IMR-90 (cell line): ENCODE results near the gene CNIH1. TPM values are rescaled to one million over a fixed set of nuclear protein-coding genes. Genes with fewer than 3 reads are reported as not detected.

Experiments used
- ATAC-seq: fragments of 200-7000 bp; cut with Tn5 transposase; 2 replicates; pipeline ENCODE4 v1.9.1; 2020; ENCODE audit warnings: low read depth, mild to moderate bottlenecking, moderate library complexity
- BruUV-seq: library from RNA; stranded (reverse); fragments of 400-500 nt; replicated peaks from 2 replicates; lab custom pipeline; 2021; lab: Mats Ljungman, UMichigan
- CTCF ChIA-PET: fragments of 300-600 bp; formaldehyde crosslinking; extraction: SDS; loops from one replicate; lab custom pipeline; 2021; ENCODE audit warnings: antibody characterized with exemption; lab: Yijun Ruan, JAX
- POLR2A ChIA-PET: fragments of 300-600 bp; sonication (Branson Sonifier 250); formaldehyde crosslinking; loops from one replicate; lab custom pipeline; 2022; ENCODE audit warnings: antibody characterized with exemption; ENCODE audit not compliant: unreplicated experiment; lab: Charles Lee
- DNase-seq: peaks from one replicate; pipeline ENCODE4 v3.0.0; 2013
- H2AFZ ChIP-seq: replicated peaks from 2 replicates; pipeline ENCODE3; 2013; ENCODE audit warnings: low read length, mild to moderate bottlenecking; ENCODE audit not compliant: poor library complexity
- H2AK5ac ChIP-seq: 2 replicates; pipeline ENCODE4 v1.6.1; 2013; ENCODE audit warnings: low read depth, low read length, inconsistent platforms
- H2AK9ac ChIP-seq: replicated peaks from 2 replicates; pipeline ENCODE3; 2013; ENCODE audit warnings: mild to moderate bottlenecking, low read depth, low read length, moderate library complexity; ENCODE audit not compliant: poor library complexity
- H2BK120ac ChIP-seq: 2 replicates; pipeline ENCODE4 v1.6.1; 2013; ENCODE audit warnings: low read depth, low read length, inconsistent platforms
- H2BK15ac ChIP-seq: 3 replicates; pipeline ENCODE4 v1.6.1; 2013; ENCODE audit warnings: low read depth, low read length, inconsistent platforms
- H2BK20ac ChIP-seq: 2 replicates; pipeline ENCODE4 v1.6.1; 2013; ENCODE audit warnings: low read depth, mild to moderate bottlenecking, inconsistent platforms, low read length, moderate library complexity
- H2BK5ac ChIP-seq: 2 replicates; pipeline ENCODE4 v1.6.1; 2013; ENCODE audit warnings: mild to moderate bottlenecking, low read depth, low read length, inconsistent platforms; ENCODE audit not compliant: poor library complexity, severe bottlenecking
- H3K14ac ChIP-seq: replicated peaks from 2 replicates; pipeline ENCODE4 v1.6.1; 2013; ENCODE audit warnings: low read depth, low read length, inconsistent platforms
- H3K18ac ChIP-seq: 2 replicates; pipeline ENCODE4 v1.6.1; 2013; ENCODE audit warnings: low read depth, low read length, control low read depth
- H3K23ac ChIP-seq: 2 replicates; pipeline ENCODE4 v1.6.1; 2013; ENCODE audit warnings: low read depth, low read length, inconsistent platforms
- H3K27ac ChIP-seq: 2 replicates; pipeline ENCODE4 v1.5.1; 2013; ENCODE audit warnings: mild to moderate bottlenecking, control low read depth, low read length; ENCODE audit not compliant: insufficient read depth
- H3K27me3 ChIP-seq: 2 replicates; pipeline ENCODE4 v1.6.1; 2013; ENCODE audit warnings: low read length; ENCODE audit not compliant: control insufficient read depth, insufficient read depth
- H3K36me3 ChIP-seq: 2 replicates; pipeline ENCODE4 v1.6.1; 2013; ENCODE audit warnings: low read length, mixed read lengths; ENCODE audit not compliant: control insufficient read depth, insufficient read depth
- H3K4ac ChIP-seq: 2 replicates; pipeline ENCODE4 v1.6.1; 2013; ENCODE audit warnings: low read depth, low read length, inconsistent platforms
- H3K4me1 ChIP-seq: 2 replicates; pipeline ENCODE4 v1.6.1; 2013; ENCODE audit warnings: low read length, mixed read lengths; ENCODE audit not compliant: control insufficient read depth, insufficient read depth
- H3K4me2 ChIP-seq: 2 replicates; pipeline ENCODE4 v1.6.1; 2013; ENCODE audit warnings: low read depth, mild to moderate bottlenecking, control low read depth, low read length, moderate library complexity
- H3K4me3 ChIP-seq: 2 replicates; pipeline ENCODE4 v1.5.1; 2013; ENCODE audit warnings: low read depth, mild to moderate bottlenecking, control low read depth, low read length, moderate library complexity; ENCODE audit not compliant: insufficient read depth
- H3K56ac ChIP-seq: 2 replicates; pipeline ENCODE4 v1.6.1; 2013; ENCODE audit warnings: low read length, inconsistent platforms; ENCODE audit not compliant: insufficient read depth; ENCODE audit errors: extremely low read depth
- H3K79me1 ChIP-seq, 2 experiments: 2 replicates each; pipeline ENCODE4 v1.6.1; 2013; ENCODE audit warnings: low read length in 2 of 2, inconsistent platforms in 1 of 2, low read depth in 1 of 2
- H3K9ac ChIP-seq: 2 replicates; pipeline ENCODE4 v1.6.1; 2013; ENCODE audit warnings: low read depth, low read length, control low read depth
- H3K9me1 ChIP-seq: 2 replicates; pipeline ENCODE4 v1.6.1; 2013; ENCODE audit warnings: low read length, inconsistent platforms; ENCODE audit not compliant: insufficient read depth
- H3K9me3 ChIP-seq: 2 replicates; pipeline ENCODE4 v1.6.1; 2013; ENCODE audit warnings: low read length; ENCODE audit not compliant: control insufficient read depth, insufficient read depth
- H4K20me1 ChIP-seq: 2 replicates; pipeline ENCODE4 v1.6.1; 2013; ENCODE audit warnings: low read length, inconsistent platforms; ENCODE audit not compliant: insufficient read depth
- H4K5ac ChIP-seq: 2 replicates; pipeline ENCODE4 v1.6.1; 2013; ENCODE audit warnings: mild to moderate bottlenecking, low read depth, low read length, control low read depth
- H4K8ac ChIP-seq, 2 experiments: 2 replicates each; pipeline ENCODE4 v1.6.1; 2013; ENCODE audit warnings: low read depth in 2 of 2, low read length in 2 of 2, control low read depth in 1 of 2, inconsistent platforms in 1 of 2
- H4K91ac ChIP-seq: 2 replicates; pipeline ENCODE4 v1.6.1; 2013; ENCODE audit warnings: low read depth, low read length, inconsistent platforms; ENCODE audit not compliant: insufficient read depth
- CEBPB ChIP-seq: IDR thresholded peaks from 2 replicates; pipeline ENCODE4 v1.6.1; 2012; ENCODE audit warnings: low read depth, low read length, improper control_type of control experiment
- MXI1 ChIP-seq: IDR thresholded peaks from 2 replicates; pipeline ENCODE4 v1.6.1; 2012; ENCODE audit warnings: low read depth, mild to moderate bottlenecking, low read length, moderate library complexity, borderline replicate concordance
- POLR2A ChIP-seq: IDR thresholded peaks from 2 replicates; pipeline ENCODE4 v1.6.1; 2012; ENCODE audit warnings: mild to moderate bottlenecking, low read depth, low read length
- RAD21 ChIP-seq: IDR thresholded peaks from 2 replicates; pipeline ENCODE4 v1.6.1; 2012; ENCODE audit warnings: low read length, improper control_type of control experiment
- SMC3 ChIP-seq: fragments of 150-350 bp; IDR thresholded peaks from 2 replicates; pipeline ENCODE4 v1.6.1; 2016; ENCODE audit warnings: low read depth, mild to moderate bottlenecking, antibody characterized with exemption, low read length, moderate library complexity
- WGBS, 2 experiments: methylation state at CpG; one replicate each; pipeline versions ENCODE4 v1.1.5 to v1.1.7; 2013; ENCODE audit warnings: missing lambda C conversion rate in 2 of 2; ENCODE audit not compliant: insufficient read length in 1 of 2; ENCODE audit errors: extremely low coverage in 2 of 2; 5-methylcytosine and 5-hydroxymethylcytosine counted together
- dilution Hi-C: fragments of 300-500 bp; cut with HindIII; formaldehyde crosslinking; loops from one replicate; pipeline ENCODE4 v1.14.3; 2018; ENCODE audit warnings: low sequenced_read_pairs; ENCODE audit not compliant: unreplicated experiment
- in situ Hi-C: fragments of 300-500 bp; cut with MboI; formaldehyde crosslinking; loops from 3 replicates; pipeline ENCODE4 v1.14.3; 2019; ENCODE audit warnings: low sequenced_read_pairs, inconsistent platforms, mixed read lengths
- intact Hi-C: fragments of 100-400 bp; cut with micrococcal nuclease; formaldehyde crosslinking; loops from 2 replicates; pipeline ENCODE4 v1.10.0; 2022
- polyA plus RNA-seq, 3 experiments: library from polyadenylated mRNA; depleted of rRNA; stranded (reverse); fragments of >200 nt; gene quantifications; 2 replicates each; pipeline ENCODE4 v1.2.3, GENCODE V29; 2012; ENCODE audit warnings: low replicate concordance in 1 of 3
- total RNA-seq: library from RNA; depleted of rRNA; stranded (reverse); fragments of >200 nt; gene quantifications from 2 replicates; pipeline ENCODE4 v1.2.3, GENCODE V29; 2012
- TF ChIP-seq, protein P1 (sequence below): conservative IDR thresholded peaks from 2 replicates; pipeline ENCODE4 v1.5.1; 2012; ENCODE audit warnings: mild to moderate bottlenecking, low read depth, low read length, improper control_type of control experiment

CNIH1 gene
- total and polyA plus RNA-seq, 2 of the 4 experiments (the other 2 are of a cell fraction), result 244 to 284 TPM

DNA sequence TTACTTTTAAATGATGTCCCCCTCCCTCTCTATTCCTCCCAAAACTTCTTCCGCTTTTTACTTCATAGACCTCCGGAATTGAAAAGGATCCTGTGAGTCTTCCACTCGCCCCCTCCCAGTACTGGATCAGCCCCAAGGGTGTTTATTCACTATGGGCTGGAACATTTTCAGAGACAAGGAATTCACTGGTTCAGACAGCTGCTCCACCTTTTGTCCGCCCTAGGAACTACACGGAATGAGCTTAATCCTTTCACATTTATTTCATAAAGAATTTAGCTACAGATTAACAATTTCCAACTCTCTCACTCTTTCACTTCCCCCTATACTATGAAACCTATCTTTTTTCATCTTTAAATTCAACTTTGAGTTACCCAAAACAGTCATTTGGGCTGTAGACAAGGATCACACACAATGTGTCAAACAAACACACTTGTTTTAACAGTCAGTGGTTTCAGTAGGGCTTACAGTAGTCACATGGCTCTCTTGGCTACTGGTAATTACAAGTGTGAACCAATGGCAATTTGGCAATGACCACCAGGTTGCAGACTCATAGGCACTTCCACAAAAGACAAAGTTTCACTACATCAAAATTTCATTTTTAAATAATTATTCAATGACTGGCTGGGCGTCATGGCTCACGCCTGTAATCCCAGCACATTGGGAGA is 20.6 kb downstream of the CNIH1 start:
- Histone ChIP-seq H4K8ac (no peak overlapping the region), H3K56ac (no peak overlapping the region), H3K23ac (no peak overlapping the region), H3K4ac (no peak overlapping the region), H2AK9ac (no peak overlapping the region), H3K27me3 (no peaks in the 10 kb centered on the region), H4K20me1 (no peaks in the 10 kb centered on the region), H2BK5ac (no peak overlapping the region), H3K4me1 (no peaks in the 10 kb centered on the region), H3K18ac (no peak overlapping the region), H2BK15ac (no peak overlapping the region), H3K9me3 (no peaks in the 10 kb centered on the region), H2AK5ac (no peak overlapping the region), H3K14ac (no peak overlapping the region), H4K91ac (no peak overlapping the region), H4K5ac (no peak overlapping the region; the same call in 1 of the 2 replicates), H3K9me1 (no peaks in the 10 kb centered on the region), H3K4me3 (no peak overlapping the region), H3K9ac (no peak overlapping the region), H3K4me2 (no peak overlapping the region; the same call in 1 of the 2 replicates), H3K79me1 (peaks cover 4 to 6% of the 10 kb centered on the region in 2 experiments; a peak in 3 of 4 replicates), H3K36me3 (peaks cover 2% of the 10 kb centered on the region; the same call in 1 of the 2 replicates), H2BK20ac (no peak overlapping the region), H3K27ac (peak overlapping the region; percentile 3; the same call in 1 of the 2 replicates), H2BK120ac (no peak overlapping the region), H2AFZ (peak overlapping the region; percentile 72)
- TF ChIP-seq RAD21, result peak; percentile 54
- no peak for TF ChIP-seq POLR2A
- TF ChIP-seq, protein P1, sequence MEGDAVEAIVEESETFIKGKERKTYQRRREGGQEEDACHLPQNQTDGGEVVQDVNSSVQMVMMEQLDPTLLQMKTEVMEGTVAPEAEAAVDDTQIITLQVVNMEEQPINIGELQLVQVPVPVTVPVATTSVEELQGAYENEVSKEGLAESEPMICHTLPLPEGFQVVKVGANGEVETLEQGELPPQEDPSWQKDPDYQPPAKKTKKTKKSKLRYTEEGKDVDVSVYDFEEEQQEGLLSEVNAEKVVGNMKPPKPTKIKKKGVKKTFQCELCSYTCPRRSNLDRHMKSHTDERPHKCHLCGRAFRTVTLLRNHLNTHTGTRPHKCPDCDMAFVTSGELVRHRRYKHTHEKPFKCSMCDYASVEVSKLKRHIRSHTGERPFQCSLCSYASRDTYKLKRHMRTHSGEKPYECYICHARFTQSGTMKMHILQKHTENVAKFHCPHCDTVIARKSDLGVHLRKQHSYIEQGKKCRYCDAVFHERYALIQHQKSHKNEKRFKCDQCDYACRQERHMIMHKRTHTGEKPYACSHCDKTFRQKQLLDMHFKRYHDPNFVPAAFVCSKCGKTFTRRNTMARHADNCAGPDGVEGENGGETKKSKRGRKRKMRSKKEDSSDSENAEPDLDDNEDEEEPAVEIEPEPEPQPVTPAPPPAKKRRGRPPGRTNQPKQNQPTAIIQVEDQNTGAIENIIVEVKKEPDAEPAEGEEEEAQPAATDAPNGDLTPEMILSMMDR, result peak; percentile 58
- no peak for TF ChIP-seq MXI1
- no peak for TF ChIP-seq CEBPB
- peak; percentile 49 for TF ChIP-seq SMC3
- no TSS peak for BruUV-seq
- peak; percentile 58 for DNase-seq
- 0% methylated on average over 1 of the region's 7 CpGs; no CpG with 5 or more reads in 1 of the 2 experiments for WGBS, 2 experiments
- dilution Hi-C loops (no loop called here), intact Hi-C loops (loop anchor here (1.0 kb wide), 2 partner anchors 54 to 238 kb away; no protein-coding TSS in a partner anchor), in situ Hi-C loops (no loop called here)
- POLR2A ChIA-PET, result no interaction called here
- peak; percentile 96 for ATAC-seq
- CTCF ChIA-PET, result interaction anchor here (0.6 to 1.0 kb wide), 5 partner anchors 9 to 57 kb away, joined by 3 to 4 read pairs (median 3); partner anchors contain the start of gene CDKN3
